NCI-H1048 (cell line): Measurements from ENCODE around the gene RHOT1.
"Not testable (repeated sequence)": the region's sequence is repeated elsewhere in the genome, so short reads cannot be mapped to it uniquely, and the experiment has no call there.

Experiments
- DNase-seq: peaks from one replicate; lab custom pipeline; 2025; lab: John Stamatoyannopoulos, UW

Gene RHOT1

DNA sequence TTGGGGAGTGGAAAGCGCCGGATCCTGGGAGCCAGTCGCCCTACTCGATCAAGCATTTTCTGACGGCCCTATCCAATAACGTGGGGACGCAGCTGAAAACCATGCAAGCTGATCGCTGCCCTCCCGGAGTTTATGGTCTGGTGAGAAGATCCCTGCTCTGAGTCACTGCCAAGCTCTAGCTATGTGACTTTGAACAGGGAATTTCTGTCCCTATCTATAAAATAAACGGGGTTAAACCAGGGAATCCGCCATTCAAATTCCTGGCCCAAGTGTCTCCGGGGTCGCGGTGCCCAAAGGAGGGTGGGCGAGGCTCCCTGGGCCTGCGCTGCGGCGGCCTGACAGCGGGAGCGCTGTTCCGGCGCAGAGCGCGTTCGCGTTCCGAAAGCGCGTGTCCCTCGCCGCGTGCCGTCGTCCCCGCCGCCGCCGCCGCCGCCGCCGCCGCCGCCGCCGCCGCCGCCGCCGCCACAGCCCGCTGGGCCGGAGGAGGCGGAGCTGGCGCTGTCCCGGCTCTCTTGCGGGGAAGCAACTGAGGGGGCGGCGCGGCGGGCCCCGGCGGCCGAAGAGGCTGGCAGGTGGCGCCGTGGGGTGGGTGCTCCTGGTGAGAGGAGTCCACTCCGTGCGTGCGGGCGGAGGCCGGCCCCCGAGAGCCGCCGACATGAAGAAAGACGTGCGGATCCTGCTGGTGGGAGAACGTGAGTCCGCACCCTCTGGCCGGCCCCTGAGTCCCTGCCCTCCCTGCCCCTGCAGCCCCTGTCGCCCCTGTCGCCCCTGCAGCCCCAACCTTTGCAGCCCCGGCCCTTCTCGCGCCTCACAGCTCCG lies at the start of gene RHOT1:
Gene RHOT1 (plus strand): TSS at position 465 of the 819 bp plus-strand sequence. CDS start 191 bp downstream, at position 656.
- no peak for DNase-seq

DNA sequence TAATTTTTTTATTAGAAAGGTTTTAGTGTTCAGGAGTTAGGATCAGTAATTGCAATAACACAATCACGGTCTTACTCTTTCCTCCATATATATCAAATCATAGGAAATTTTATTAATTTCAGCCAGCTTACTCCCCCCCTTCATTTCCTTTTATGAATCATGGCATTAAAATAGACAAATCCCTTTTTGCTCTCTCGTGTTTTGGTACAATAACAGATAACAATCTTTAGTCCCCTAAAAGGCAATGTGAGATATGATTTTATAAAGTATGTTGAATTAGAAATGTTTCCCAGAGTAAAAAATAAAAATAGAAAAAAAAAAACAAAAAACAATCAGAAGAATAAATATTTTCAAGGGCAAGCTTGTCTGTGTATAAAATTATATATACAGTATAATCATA lies 42.6 kb upstream of the RHOT1 start:
- DNase-seq, result no peak

DNA sequence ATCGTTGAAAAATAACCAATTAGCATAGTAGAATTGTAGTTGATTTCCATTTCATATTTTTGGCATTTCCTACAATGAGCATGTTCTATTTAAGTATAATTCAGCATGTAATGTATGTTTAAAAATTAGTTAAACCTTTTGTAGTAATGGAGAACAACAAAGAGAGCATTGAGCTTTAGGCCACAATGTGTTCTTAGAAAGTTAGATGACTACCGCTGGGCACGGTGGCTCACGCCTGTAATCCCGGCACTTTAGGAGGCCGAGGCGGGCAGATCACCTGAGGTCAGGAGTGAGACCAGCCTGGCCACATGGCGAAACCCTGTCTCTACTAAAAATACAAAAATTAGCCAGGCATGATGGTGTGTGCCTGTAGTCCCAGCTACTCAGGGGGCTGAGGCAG lies 42.0 kb upstream of the RHOT1 start:
- DNase-seq, result not testable (repeated sequence)

DNA sequence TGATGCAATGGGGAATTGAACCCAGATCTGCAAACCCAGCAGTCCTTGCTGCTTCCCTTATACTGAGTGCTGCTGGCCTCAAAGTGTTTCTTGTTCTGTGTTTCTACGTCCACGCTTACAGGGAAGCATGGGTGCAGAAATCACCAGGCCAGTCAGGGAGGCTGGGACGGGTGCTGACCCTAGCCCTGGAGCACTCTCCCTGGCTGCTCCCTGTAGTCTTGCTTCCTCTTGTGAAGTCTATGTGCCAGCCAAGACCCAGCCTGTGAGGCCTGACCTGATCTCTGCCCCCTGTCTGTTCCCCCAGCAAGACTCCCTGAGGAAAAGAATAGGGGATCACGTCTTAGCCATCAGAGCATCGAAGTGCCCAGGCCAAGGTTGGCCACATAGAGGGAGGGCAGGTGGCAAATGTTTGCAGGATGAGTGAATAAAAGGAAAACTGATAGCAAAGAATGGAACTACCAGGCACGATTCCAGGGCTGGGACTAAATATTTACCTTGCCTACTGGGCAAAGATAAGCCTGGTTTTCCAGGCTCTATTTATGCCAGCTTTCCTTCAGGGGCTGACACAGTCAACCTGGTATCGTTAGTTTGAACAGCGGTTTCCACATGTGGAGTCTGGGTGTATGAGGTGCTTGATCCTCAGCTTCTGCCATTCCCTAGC lies 41.2 kb upstream of the RHOT1 start:
- DNase-seq, result no peak

DNA sequence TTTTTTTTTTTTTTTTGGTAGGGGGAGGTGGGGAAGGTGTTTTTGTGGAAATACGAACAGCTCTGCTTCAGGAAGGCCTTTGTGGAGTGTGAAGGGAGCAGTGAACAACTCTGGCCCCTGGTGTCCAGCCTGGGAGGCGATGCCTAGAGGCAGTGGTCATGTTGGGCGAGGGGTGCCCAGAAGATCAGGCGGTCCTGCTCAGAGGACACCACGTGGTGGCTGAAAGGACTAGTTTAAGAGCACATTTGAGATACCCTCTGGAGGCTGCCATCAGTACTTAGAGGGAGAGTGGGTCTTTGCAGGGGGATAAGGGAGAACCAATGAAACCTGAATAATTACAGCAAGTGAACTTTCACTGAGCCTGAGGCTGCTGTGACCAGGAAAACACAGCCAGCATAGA lies 40.1 kb upstream of the RHOT1 start:
- DNase-seq, result no peak

DNA sequence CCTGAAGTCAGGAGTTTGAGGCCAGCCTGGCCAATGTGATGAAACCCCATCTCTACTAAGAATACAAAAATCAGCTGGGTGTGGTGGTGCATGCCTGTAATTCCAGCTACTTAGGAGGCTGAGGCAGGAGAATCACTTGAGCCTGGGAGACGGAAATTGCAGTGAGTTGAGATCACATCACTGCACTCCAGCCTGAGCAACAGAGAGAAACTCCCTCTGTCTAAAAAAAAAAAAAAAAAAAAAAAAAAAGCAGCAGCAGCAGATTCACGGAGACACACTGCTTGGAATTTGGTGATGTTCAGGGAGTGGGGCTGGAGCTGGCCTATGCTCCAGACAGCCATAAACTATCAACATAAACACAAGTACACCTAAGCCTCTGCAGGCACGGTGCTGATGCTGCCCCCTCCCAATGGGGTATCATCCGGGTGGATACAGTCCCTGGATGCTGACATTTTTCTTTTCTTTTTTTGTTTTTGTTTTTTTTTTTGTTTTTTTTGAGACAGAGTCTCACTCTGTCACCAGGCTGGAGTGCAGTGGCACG lies 39.6 kb upstream of the RHOT1 start:
- DNase-seq, result no peak

DNA sequence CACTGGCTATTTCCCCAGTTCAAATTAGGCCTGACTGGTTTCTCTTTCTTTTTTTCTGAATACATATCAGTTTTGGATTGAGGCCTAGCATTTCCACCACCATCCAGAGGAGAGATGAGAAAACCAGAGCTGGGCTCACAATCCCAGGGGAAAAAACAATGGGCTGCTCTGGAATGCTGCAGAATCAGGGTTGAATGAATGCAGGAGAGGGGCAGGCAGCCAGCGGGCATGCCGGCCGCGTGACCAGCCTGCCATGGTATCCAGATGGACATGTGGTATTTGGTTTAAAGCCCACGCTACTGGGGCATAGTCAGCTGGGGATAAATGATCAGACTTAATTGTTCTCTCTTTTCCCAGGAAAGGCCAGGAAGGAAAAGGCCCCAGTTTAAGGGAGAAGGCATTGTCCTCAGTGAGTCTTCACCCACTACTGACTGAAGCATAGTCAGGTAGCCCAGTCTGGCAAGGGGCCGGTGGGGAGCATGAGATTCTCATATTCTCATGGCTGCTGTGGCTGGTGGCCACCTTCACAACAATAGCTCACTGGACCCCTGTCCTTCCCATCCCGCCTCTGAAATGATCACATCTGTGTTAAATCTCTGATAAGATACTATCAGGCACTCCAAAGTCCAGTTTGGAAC lies 38.7 kb upstream of the RHOT1 start:
- no peak for DNase-seq

DNA sequence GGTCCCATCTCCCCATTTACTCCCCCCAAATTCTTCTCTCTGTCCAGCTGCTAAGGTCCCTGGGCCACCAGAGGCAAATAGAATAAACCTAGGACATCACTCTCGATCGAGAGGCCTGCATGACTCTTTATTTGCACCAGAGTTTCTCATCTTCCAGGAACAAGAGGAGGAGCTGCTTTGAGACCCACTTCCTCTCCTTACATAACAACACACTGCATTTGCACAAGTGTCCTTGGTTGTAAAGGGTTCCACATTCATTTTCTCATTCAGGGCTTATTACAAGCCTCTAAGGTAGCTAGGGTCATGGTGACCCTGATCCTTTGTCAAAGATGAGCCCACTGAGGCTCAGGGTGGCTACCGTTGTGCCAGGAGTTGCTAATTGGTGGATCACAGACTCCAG lies 38.1 kb upstream of the RHOT1 start:
- DNase-seq, result no peak

DNA sequence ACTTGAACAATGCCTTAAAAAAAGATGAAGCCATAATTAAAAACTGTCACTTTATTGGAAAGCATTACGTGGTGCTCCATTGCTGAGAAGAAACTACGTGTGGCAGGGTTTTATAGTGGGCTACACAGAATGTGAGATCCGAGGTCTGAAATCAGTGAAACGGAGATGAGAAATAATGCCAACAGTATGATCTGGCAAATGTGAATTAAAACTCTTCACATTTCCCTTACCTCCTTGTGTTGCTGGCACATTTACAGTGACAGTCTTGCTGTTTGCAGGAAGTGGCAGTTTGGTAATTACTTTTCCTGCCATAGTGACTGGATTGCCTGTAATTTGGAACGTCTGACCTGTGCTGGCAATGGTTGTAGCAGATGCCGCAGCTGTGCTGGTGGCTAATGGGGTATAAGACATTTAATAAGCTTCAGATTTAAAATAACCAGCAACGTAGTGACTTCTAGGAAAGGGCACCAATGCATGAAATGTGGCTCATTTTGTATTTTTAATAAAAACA lies 35.8 kb upstream of the RHOT1 start:
- DNase-seq, result not testable (repeated sequence)

DNA sequence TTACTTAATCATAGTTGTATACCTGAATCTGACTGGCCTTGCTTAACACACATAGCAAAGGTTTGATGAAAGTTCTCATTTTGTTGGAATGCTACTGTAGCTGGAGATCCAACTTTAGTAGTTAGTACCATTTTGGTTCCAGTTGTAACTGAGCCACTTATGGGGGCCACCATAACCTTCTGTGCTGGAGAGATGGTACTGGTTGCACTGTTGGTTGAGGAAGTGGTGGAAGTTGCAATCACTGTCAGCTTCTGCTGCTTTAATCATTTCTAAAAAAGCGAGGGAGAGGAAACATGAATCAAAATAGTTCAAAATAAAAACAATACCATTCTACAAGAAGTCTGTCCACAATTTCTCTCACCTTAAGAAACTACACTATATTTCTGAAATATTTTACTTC lies 35.1 kb upstream of the RHOT1 start:
- not testable (repeated sequence) for DNase-seq

DNA sequence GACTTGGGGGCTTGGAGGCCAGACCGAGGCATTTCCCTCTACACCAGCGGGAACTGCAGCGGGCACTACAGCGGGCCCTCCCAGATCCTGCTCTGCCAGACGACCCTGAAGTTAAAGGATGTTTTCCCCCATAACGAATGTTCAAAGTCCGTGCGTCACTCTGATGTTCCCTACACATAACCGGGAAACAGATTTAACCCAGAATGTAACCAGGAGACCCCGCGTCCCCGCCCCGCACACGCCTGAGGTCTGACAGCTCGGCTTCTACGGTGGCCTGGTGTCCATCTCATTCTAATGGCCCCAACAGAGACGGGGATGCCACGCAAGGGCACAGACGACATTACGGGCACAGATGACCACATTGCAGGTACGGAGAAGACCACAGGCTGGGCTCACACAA lies 31.7 kb upstream of the RHOT1 start:
- no peak for DNase-seq

DNA sequence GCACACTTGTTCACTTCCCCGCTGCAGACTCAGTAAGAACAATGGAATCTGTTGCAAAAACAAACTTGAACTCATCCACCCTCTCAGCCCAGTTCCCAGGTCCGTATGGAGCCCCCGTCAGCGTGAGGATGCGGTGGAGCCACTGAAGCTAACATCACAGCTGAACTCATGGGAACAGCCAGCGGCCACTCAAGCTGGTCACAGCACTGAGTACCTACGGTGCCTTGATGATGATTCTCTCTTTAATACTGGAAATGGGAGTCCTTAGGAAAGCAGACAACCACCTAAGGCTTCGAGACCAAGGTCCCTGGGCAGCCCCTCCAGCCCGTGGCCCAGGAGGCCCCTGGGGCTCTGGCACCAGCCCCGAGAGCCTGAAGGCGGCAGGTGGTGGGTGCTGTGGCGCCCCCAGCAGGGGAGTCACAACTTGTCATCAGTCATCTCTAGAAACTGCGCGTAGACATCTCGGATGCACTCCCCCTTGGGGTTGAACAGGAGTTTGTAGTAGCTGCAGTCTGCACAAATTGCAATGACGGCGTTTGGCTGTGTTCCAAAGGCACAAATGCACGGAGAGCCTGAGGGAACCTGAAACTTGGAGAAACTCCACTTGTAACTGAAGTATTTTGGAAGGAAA lies 31.0 kb upstream of the RHOT1 start:
- DNase-seq, result no peak

DNA sequence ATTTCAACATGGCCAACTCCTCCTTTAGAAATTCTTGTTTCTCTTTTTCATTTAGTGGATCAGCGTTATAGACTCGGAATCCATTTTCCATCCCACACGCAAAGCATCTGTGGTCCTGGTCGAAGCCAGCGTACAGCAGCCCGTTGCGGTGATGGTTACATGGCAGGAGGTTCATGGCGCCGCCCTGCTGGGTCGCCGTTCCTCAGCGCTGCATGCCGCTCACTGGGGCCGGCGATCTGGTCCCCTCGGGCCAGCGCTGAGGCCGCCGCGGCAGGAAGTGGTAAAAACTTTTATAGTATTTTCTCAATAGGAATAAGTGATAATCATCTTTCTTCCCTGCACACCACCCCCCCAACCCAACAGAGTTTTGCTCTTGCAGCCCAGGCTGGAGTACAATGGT lies 29.9 kb upstream of the RHOT1 start:
- no peak for DNase-seq

DNA sequence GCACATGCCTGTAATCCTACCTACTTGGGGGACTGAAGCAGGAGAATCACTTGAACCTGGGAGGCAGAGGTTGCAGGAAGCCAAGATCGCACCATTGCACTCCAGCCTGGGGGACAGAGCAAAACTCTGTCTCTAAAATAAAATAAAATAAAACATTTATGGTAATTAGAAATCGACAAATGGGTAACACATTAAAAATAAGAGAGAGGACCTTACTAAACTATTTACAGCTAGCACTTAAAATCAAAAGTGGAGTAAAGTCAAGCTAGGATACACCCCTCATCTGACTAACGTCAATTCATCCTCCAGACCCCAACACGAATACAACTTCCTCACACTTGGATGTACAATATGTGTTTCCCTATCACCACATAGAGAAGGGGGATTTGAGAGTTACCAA lies 27.8 kb upstream of the RHOT1 start:
- DNase-seq, result no peak

DNA sequence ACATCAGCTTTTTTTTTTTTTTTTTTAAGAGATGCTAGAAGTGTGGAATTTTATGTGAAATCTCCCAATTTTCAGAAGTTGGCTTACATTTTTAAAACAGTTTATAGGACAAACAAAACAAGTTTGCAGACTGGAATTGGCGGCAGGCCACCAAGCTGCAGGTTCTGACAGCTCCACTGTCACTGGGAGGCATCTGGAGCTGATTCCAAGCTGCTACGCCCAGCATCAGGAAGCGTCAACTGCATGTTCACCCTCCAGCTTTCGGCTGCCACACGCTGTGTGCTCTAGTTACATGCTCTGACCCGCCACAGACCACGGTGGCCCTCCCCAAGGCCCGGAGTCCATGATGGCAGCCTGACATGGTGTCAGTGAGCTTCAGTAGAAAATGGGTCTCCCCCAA lies 26.8 kb upstream of the RHOT1 start:
- not testable (repeated sequence) for DNase-seq

DNA sequence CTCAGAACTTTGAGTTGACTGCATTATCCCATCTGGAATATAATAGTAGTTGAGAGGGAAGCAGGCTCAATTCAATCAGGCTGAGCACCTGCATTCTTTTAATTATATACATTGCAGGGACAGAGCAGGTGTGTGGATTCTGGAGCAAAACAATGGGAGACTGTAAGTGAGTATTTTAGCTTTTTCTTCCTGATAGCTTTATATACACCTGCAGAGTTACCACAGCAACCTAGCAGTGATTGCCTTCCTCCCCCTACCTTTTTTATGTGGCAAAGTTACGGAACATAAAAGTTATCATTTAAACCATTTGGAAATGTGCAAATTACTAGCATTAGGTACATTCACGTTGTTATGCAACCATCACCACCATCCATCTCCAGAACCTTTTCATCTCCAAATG lies 25.4 kb upstream of the RHOT1 start:
- no peak for DNase-seq

DNA sequence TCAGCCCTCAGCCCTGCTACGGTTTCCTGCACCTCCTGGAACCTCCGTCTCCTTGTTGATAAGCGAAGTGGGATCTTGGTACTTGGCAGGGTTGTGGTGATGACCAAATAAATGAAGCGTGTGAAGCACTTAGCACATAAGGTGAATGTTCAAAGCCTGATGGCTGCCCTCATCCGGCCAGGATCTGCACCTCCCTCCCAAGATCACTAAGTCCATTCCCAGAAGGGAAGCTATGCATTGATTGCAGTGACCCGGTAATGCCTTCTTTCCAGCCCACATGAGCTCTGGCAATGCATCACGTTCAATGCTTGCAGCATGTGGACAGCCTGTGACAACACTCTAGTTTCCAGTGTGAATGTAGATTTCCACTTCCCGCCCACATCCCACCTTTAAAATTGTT lies 24.9 kb upstream of the RHOT1 start:
- DNase-seq, result no peak

DNA sequence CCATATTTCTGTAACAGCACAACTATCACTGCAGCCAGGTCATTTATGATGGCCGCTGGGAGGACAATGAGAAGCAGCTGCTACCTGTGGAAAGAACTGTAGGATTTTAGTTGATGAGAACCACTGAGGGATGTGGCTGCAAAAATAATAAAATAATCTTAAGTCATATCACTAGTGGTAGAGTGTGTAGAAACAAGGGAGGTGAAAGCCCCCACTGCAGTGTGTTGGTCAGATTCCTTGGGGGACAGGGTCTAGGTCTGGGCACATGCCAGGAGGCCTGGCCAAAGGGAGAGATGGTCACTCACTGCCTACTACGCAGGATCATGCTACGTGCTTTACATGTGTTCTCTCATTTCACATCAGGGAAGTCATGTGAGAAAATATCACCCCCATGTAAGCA lies 24.2 kb upstream of the RHOT1 start:
- DNase-seq, result not testable (repeated sequence)

DNA sequence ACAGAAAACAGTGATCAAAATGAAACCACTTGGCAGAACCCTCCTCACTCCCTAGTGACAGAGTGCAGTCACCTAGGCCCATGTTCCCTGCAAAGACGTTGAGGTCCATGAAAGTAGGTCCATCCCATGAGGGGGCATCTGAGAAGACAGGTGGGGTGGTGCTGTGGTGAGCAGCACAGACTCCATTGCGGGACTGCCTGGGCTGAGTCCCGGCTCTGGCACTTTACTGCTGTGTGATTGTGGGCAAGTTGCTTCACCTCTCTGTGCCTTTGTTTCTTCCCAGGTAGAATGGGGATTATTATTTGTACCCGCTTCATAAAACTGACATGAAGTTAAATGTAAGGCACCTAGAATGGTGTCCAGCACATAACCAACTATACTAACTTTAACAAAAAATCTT lies 23.5 kb upstream of the RHOT1 start:
- DNase-seq, result no peak

DNA sequence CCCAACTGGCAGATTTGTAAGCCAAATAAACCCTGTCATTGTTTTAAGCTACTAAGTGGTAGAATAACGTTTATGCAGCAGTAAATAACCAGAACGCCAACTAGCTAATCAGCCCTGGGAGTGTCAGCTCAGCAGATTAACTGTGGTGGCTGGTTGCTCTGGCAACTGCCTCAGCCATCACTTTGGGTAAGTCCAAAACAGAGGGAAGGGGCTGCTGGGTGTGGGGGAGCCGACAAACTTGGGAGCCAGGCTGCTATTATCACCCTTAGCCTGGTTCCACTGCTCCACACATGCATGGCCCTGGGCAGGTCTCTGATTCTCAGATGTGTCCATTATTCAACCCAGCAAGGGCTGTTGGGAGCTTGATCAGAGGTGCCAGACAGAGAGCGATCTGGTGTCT lies 22.2 kb upstream of the RHOT1 start:
- no peak for DNase-seq

DNA sequence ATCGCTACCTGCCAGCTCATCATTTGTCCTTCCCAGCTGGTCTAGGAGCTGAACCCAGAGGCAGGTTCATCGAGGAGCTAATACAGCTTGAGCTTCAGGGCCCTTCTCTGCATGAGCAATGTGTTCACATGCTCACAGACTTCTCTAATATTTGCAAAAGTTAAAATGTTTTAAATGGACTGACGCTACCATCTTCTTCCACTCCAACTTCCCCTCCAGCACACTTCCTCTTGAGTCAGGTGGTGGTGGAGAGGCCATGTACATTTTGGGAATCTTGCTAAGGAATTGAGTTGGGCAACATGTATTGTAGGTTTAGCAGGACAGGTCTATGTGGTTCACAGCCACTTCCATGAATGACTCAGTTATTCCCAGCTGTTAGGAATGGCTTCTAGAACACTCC lies 21.6 kb upstream of the RHOT1 start:
- no peak for DNase-seq

DNA sequence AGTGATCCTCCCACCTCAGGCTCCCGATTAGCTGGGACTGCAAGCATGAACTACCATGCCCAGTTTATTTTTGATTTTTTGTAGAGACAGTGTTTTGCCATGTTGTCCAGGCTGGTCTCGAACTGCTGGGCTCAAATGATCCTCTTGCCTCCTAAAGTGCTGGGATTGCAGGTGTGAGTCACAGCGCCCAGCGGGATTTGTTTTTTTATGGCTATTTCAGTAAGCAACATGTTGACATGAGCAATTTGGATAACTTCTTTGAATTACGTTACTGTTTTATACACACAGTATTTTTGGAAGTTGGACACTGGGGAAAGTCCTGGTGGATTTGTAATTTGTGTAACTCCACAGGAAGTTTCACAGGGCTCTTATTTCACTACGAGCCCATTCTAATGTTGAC lies 18.5 kb upstream of the RHOT1 start:
- no peak for DNase-seq
